HG02981 (cell line): Measurements from ENCODE around the gene CPT2.
A peak's percentile ranks its signal among the peaks of the same experiment; 100 is the strongest.
"Not testable (repeated sequence)": the region's sequence is repeated elsewhere in the genome, so short reads cannot be mapped to it uniquely, and the experiment has no call there.

ENCODE experiments used
- ATAC-seq: cut with Tn5 transposase; IDR thresholded peaks from one replicate; pipeline ENCODE4 v1.9.1; 2021; ENCODE audit warnings: mild to moderate bottlenecking, moderate library complexity; ENCODE audit not compliant: unreplicated experiment

Gene CPT2

DNA sequence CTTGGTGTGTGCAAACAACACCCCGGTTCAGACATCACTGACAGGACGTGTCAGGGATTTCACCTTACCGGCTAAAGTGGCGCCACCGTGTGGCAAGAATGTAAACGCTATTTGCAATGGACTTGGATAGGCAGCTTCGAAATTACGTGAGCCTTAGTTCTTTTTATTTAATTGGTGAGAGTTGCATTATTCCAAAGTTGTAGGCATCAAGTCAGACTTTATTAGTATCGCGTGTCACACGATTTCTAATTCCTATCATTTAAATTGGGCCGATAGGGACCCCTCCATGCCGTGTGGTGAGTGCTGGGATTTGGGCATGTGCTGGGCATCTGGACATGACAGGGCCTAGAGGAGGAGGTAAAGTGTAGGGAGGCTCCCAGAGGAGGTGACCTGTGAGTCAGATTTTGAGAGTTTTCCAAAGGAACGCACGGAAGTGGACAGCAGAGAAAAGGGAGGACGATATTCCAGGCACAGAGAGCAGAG, 14.5 kb upstream of the CPT2 start:
- ATAC-seq = no peak

DNA sequence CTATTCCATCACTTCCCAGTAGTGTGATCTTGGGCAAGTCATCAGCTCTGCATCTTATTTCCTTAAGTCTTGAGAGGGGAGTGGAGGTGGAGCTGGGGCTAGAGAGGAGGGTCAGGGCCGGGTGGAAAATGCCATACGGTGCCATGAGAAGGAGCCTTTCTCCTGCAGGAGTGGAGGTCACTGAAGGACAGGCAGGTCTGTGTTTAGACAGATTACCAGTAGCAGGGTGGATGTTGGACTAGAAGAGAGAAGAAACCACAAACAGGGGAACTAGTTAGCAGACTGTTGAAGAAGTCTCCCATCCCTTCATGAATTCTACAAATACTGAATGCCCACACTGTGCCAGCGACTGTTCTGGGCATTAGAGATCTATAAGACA, 13.9 kb upstream of the CPT2 start:
- ATAC-seq = no peak

DNA sequence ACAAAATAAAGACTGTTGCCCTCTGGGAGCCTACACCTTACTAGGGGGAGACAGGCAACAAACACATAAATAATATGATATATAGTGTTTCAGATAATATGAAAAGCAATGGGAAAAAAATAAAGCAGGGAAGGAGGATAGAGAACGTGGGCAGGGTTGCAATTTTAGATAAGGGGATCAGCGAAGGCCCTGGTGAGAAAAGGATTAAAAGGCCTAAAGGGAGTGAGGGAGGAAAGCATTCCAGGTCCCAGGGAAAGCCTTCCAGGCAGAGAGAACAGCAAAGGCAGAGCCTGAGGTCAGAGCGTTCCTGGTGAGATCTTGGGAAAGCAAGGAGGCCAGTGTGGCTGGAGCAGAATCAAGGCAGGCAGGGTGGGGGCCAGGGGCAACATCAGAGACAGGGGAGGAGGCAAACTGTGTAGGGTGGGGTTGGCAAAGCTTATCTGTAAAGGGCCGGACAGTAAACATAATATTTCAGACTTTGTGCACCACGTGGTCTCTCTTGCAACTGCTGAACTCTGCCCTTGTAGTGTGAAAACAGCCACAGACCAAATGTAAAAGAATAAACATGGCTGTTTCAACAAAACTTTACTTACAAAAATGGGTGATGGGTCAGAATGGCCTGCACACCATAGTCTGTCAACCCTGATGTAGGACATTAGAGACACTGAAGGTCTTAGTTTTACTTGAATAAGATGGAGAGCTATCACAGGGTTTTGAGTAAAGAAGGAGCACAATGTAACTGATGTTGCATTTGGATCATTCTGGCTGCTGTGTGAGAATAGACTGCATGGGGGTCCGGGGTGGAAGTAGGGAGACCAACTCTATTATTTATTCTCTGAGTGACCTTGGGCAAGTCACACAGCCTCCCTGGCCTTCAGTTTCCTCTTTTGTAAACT, 13.3 kb upstream of the CPT2 start:
- ATAC-seq = no peak

- not testable (repeated sequence) for ATAC-seq
These were observed 10.7 kb upstream of the CPT2 start for GRCh38 chr1:53185955-53186297.

DNA sequence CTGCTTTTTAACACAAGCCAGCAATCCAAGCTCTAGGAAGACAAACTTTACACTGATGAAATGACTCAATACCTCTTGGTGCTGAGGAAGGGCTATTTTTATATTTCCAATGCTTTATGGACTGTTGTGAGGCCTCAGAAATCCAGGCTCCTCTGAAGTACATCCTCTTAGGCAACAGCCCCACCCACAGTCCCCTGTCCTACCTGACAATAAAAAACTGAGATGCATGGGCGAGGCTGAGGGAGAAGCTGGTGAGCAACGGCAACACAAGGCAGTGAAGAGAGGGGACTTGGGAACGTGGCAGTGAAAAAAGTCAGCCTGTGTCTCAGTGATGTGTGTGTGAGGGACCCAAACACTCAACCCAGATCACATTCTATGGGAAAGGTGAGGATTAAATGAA, 10.1 kb upstream of the CPT2 start:
- no peak for ATAC-seq

DNA sequence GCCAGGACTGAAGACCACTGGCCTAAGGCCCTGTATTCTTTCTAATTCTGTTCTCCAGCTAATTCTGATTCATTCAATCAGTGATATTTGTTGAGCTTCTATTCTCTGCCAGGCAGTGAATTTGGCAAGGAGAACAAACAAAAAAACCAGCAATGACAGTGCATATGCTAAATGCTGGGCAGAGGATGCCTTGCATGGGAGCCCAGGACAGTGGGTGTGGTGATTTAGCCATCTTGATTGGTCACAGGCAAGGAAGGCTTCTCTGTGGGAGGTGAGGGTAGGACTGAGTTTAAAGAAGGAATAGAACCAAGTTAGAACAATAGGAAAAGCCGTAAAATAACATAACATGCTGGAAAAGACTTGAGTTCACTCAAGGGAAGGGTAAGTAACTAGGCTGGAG, 9.2 kb upstream of the CPT2 start:
- ATAC-seq = no peak

GRCh38 chr1:53188099-53188498, 8.5 kb upstream of the CPT2 start:
- ATAC-seq = no peak

GRCh38 chr1:53189061-53189460, 7.6 kb upstream of the CPT2 start:
- no peak for ATAC-seq

DNA sequence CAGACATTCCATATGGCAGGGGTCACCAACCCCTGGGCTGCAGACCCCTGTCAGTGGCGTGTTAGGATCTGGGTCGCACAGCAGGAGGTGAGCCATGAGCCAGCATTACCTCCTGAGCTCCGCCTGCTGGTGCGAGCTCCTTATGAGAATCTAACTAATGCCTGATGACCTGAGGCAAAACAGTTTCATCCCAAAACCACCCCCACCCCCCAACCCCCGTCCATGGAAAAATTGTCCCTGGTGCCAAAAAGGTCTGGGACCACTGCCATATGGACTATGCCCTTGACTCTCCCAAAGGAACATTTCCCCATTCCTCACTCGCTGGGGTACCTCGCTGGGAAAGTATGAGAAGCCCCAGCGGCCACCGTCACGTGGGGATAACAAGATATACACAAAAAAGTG, 6.4 kb upstream of the CPT2 start:
- ATAC-seq = no peak

DNA sequence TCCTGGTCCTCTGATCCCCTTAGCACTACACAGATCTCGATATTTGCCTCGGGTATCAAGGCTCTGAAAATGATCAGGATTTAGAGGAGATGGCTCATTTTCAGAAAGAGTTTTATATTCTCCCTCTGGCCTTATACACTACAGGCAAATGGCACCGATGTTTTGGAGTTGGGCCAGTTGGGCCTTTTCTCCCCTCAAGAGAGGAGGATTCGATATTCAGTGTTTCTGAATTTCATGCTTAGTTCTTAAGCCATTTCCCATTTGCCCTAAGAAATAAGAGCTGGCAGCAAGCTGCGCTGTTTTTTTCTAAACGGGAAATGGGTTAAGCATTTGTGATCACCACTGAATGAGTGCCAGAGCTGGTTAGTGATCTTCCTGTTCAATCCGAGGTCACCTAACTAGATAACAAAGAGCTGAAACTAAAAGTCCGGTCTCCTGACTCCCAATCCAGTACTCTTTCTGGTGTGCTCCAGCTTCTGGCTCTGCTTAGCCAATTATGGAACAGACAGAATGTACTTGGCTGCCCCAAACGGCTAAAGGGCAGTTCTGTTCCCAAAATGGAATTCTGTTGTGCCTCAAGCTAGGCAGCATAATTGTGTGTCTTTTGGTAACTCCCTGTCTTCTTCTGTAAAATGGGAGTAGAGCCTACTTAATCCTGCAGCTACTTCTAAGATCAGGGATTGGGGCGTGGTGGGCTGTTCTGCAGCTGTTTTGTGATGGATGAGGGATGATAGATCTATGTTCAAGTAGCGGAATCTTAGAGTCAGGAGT, 1.2 kb upstream of the CPT2 start:
- no peak for ATAC-seq

GRCh38 chr1:53196017-53196484, 573 bp upstream of the CPT2 start:
- peak; percentile 14 for ATAC-seq

- no peak for ATAC-seq
These were observed 922 bp downstream of the CPT2 start for GRCh38 chr1:53197291-53198200.

DNA sequence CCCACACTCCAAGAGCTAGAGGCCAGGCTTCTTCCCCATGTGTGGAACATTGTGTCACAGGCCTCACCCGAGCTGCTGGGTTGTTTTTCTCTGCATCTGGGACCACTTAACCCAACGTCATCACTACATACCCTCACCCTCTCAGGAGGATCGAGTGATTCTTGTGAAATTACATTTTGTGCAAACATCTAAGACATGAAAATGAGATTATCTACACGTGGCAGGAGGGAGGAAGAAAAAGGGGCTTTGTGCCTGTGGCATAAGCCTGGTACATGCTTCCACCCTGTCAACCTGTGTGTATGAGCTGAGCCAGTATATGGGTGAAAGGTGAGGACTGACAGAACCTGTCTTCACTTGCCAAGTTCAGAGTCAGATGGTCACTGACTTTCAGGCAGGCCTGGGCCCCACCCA, 1.6 kb downstream of the CPT2 start:
- ATAC-seq = no peak

GRCh38 chr1:53203466-53203865, 6.8 kb downstream of the CPT2 start:
- ATAC-seq = no peak

GRCh38 chr1:53205496-53205895, 8.9 kb downstream of the CPT2 start:
- not testable (repeated sequence) for ATAC-seq

GRCh38 chr1:53206083-53206685, 9.6 kb downstream of the CPT2 start:
- ATAC-seq = not testable (repeated sequence)

DNA sequence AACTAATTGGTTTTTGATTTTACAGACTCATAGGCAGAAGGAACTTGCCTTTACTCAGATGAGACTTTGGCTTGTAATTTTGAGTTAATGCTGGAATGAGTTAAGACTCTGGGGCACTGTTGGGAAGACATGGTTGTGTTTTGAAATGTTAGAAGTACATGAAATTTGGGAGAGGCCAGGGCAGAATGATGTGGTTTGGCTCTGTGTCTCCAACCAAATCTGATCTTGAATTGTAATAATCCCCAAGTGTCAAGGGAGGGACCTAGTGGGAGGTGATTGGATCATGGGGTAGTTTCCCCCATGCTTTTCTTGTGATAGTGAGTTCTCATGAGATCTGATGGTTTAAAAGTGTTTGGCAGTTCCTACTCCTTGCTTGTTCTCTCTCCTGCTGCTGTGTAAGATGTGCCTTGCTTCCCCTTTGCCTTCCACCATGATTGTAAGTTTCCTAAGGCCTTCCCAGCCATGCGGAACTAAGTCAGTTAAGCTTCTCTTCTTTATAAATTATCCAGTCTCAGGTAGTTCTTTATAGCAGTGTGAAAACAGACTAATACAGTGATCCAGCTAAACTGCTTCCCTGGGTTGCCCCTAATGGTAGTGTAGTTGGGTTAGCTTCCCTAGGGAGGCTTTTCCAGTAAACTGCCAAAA, 10.2 kb downstream of the CPT2 start:
- ATAC-seq = no peak

DNA sequence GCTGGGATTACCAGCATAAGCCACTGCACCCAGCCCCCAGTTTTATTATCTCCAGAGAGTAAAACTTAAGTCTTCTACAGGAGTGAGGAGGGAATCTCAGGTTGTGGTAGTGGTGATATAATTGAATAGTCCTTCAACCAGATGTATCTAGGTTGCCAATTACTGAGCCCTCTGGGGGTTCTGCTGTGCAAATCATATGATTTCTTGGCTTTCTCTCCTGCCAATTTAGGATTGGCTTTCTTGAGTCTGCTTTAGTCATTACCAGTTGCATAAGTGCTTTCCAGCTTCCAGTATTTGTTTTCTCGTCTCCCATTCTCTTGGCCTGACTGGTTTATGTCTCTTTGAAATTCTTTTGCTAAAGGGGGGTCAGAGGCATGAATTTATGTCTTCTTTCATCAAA, 11.1 kb downstream of the CPT2 start:
- ATAC-seq = no peak

GRCh38 chr1:53210352-53210751, 13.7 kb downstream of the CPT2 start:
- ATAC-seq = no peak

DNA sequence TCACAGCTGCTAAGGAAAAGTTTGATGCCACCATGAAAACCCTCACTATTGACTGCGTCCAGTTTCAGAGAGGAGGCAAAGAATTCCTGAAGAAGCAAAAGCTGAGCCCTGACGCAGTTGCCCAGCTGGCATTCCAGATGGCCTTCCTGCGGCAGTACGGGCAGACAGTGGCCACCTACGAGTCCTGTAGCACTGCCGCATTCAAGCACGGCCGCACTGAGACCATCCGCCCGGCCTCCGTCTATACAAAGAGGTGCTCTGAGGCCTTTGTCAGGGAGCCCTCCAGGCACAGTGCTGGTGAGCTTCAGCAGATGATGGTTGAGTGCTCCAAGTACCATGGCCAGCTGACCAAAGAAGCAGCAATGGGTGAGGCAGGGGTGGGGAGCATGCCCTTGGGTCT, 14.3 kb downstream of the CPT2 start:
- ATAC-seq = no peak
